GM19467 (cell line): Measurements from ENCODE around the gene LCN12.

Experiments used
- ATAC-seq: cut with Tn5 transposase; IDR thresholded peaks from one replicate; pipeline ENCODE4 v1.9.1; 2021; ENCODE audit warnings: mild to moderate bottlenecking, moderate library complexity; ENCODE audit not compliant: unreplicated experiment

LCN12 gene

GRCh38 chr9:136944519-136945332, 7.3 kb upstream of the LCN12 start, which contains the start of the genes C8G and FBXW5:
Gene C8G, plus strand, starts transcription at chr9:136945243. Its CDS starts 78 bp downstream, at chr9:136945321.
Gene FBXW5, minus strand, starts transcription at chr9:136944738. Its CDS starts 655 bp downstream, at chr9:136944083.
- ATAC-seq = peak; percentile 70

- no peak for ATAC-seq
Observed at GRCh38 chr9:136945333-136946227, 6.5 kb upstream of the LCN12 start.

GRCh38 chr9:136946228-136947027, 5.6 kb upstream of the LCN12 start:
- ATAC-seq = no peak

- ATAC-seq = no peak
Observed at GRCh38 chr9:136947028-136947891, 4.8 kb upstream of the LCN12 start.

- no peak for ATAC-seq
Observed at GRCh38 chr9:136947955-136948510, 4.0 kb upstream of the LCN12 start.

- ATAC-seq = no peak
Observed at GRCh38 chr9:136949239-136949816, 2.7 kb upstream of the LCN12 start.

- peak; percentile 70 for ATAC-seq
Observed at GRCh38 chr9:136949817-136950655, 2.0 kb upstream of the LCN12 start.

GRCh38 chr9:136950656-136951276, 1.3 kb upstream of the LCN12 start:
- no peak for ATAC-seq

GRCh38 chr9:136952321-136952850, 313 bp downstream of the LCN12 start:
- no peak for ATAC-seq

- ATAC-seq = no peak
Observed at GRCh38 chr9:136952876-136953770, 1.1 kb downstream of the LCN12 start.

GRCh38 chr9:136953771-136954269, 1.7 kb downstream of the LCN12 start:
- no peak for ATAC-seq

GRCh38 chr9:136954270-136955083, 2.4 kb downstream of the LCN12 start:
- no peak for ATAC-seq

- ATAC-seq = no peak
Observed at GRCh38 chr9:136955202-136955942, 3.3 kb downstream of the LCN12 start.

- ATAC-seq = no peak
Observed at GRCh38 chr9:136955943-136956335, 3.9 kb downstream of the LCN12 start.

GRCh38 chr9:136956604-136957003, 4.5 kb downstream of the LCN12 start:
- ATAC-seq = no peak
